Skeletal muscle cell (primary cell): ENCODE results near the gene CDKN1A.
"Not testable (repeated sequence)": the region's sequence is repeated elsewhere in the genome, so short reads cannot be mapped to it uniquely, and the experiment has no call there.

Experiments used
- DNase-seq: peaks from one replicate; pipeline ENCODE4 v3.0.0-alpha.2; 2010; ENCODE audit warnings: low read depth
- H3K4me3 ChIP-seq: 2 replicates; pipeline ENCODE4 v1.5.1; 2011; ENCODE audit warnings: low read depth, mild to moderate bottlenecking, control low read depth, low read length, moderate library complexity

The CDKN1A gene

DNA sequence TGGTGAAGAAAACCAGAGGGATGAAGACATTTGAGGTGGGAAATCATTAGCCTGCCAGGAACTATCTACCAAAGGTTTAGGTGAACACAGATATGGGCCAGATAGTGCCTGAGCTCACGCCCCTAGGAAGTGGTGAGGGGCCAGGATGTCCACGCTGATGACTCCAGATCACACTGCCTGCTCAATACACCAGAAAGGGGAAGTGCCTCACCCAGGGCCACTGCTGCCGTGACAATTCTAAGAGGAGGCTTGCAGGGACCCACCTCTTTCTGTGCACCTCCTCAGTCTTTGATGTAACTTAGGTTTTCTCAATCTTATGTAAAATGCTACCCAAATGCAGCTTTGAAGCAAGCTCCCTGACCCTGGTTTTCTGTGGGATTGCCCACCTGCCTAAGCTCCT lies 13.7 kb downstream of the CDKN1A start:
- no peak overlapping the region for H3K4me3 ChIP-seq
- no peak for DNase-seq

DNA sequence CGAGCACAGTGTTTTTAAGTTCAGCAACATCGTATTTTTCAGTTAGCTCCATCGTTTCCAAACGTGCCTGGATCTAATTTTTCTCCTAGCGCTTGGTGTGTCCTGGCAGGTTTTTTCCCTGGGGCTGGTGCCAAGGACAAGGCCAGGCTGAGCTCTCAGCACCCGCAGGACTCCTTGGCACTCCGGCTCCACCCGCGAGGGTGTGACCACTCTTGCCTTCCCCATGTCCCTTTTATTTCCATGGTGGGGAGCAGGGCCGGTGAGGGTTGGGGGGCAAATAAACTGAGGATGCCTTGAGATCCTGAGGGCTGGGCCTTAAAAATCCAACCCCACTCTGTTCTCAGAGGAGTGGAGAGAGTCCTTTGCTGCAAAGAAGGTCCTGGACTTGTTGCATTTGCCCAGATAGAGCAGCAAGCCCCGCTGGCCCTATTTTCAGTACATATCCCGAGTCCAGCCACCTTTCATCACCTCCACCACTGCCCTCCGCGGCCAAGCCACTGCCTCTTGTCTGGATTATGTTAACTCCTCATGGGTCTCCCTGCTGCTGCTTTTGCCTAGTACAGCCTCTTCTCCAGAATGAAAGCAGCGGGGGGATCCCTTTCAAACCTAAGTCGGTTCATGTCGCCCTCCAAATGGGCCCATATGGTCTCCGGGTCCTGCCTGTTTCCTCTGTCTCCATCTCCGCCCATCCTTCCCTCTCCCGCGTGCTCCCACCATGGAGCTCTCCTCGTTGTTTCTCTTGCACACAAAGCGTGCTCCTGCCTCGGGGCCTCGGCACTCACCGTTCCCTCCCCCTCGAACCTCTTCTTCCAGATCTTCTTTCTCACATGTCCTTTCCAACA lies 14.6 kb downstream of the CDKN1A start:
- no peak overlapping the region for H3K4me3 ChIP-seq
- DNase-seq: no peak

DNA sequence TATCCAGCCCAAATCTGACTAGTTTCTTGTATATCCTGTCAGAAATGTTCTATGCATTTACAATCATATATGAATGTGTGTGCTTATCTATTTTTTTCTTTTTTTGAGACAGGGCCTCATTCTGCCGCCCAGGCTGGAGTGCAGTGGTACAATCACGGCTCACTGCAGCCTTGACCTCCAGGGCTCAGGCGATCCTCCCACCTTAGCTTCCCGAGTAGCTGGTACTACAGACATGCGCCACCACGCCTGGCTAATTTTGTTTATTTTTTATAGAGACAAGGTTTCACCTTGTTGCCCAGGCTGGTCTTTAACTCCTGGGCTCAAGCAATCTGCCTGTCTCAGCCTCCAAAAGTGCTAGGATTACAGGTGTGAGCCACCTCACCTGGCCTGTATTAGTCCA lies 16.1 kb downstream of the CDKN1A start:
- H3K4me3 ChIP-seq: no peak overlapping the region

DNA sequence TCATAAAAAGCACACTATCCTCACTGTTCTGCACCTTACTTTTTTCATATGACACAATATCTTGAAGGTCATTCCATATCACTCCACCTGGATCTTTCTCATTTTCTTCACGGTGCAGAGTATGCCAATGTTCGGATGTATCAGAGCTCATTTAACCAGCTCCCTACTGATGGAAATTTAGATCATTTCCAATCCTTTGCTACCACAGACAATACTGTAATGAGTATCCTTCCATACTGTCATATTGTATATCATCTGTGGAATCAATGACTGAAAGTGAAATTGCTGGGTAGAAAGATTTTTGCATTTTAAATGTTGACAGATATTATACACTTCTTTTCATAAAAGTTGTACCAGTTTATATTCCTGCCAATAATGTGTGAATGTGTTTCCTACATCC lies 16.9 kb downstream of the CDKN1A start:
- no peak overlapping the region for H3K4me3 ChIP-seq
- DNase-seq: no peak

More for the DNA sequence above, 16.1 kb downstream of the CDKN1A start:
- no peak for DNase-seq

DNA sequence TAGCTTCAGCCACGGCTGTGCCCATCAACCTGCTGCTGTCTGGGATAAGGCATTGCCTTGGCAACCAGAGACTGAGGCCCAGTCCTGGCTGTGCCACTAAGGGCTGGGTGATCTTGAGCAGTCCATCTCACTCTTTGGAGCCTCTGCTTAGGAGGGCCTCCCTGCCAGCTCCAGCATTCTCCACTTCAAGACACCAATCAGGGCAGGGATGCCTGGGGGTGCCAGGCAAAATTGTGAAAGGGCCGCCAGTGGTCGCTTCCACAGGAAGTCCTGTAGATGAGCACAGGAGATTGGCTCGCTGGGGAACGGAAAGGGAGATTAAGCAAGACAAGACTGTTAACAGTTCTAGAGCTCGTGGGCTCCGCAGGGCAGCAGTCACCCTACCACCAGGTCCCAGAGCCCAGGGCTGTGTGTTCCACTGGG lies 19.0 kb downstream of the CDKN1A start, which contains the start of gene RAB44:
Gene RAB44, plus strand, starts transcription at position 346 of the 423 bp plus-strand sequence. CDS start 6,410 bp downstream, outside the sequence.
- H3K4me3 ChIP-seq: no peak within 1 kb of the TSS
- no peak for DNase-seq

DNA sequence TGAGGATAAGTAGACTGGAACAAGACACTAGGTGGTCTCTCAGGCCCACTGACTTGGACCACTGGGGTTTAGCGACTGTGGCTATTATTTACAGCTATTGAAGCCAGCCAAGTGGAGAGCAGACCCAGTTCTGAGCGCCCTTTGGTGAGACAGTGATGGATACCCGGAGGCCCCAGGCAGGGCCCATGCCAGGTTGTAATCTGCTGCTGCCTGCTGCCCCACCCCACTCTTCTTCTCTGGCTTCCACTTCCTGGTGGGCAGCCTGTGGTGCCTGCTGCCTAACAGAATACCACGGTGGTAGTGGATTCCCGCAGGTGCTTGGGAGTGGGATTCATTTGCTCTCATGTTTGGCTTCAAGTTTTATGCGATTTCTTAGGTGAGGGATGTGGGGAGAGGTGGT lies 19.7 kb downstream of the CDKN1A start:
- DNase-seq: no peak
- no peak overlapping the region for H3K4me3 ChIP-seq

DNA sequence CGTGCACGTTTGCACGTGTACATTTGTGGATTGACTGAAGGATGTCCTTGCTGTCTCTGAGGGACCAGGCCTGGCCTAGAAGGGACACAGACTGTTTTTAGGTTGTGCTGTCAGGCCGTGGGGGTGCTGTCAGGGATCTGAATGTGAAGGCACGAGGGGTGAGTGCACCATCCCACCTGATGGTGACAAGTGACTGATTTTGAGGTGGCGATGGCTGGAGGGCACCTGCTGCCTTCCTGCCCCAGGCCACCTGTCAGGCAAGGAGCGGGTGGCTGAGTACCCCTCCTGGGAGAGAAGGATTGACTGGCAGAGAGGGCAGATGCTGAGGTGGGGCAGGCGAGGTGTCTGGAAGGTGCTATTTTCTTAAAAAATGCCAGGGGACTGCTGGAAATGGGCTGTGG lies 20.4 kb downstream of the CDKN1A start:
- DNase-seq: no peak
- no peak overlapping the region for H3K4me3 ChIP-seq

DNA sequence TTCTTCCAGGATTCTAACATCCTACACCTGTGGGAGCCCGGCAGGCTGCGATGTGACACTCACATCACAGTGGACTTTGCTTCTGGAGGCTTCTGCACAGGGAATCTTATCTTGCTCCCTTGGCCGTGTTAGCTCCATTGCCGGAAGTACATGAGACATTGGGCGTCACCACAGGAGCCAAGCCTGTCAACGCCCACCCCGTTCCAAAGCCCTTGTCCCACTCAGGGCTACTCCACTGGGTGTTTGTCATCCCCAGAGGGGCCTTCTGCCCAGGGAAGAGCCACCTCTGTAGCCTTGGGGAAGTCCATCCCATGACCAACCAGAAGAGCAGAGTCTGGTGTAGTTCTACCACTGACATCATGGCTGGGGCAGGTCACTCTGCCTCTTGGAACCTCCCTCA lies 20.8 kb downstream of the CDKN1A start:
- no peak overlapping the region for H3K4me3 ChIP-seq
- DNase-seq: no peak

DNA sequence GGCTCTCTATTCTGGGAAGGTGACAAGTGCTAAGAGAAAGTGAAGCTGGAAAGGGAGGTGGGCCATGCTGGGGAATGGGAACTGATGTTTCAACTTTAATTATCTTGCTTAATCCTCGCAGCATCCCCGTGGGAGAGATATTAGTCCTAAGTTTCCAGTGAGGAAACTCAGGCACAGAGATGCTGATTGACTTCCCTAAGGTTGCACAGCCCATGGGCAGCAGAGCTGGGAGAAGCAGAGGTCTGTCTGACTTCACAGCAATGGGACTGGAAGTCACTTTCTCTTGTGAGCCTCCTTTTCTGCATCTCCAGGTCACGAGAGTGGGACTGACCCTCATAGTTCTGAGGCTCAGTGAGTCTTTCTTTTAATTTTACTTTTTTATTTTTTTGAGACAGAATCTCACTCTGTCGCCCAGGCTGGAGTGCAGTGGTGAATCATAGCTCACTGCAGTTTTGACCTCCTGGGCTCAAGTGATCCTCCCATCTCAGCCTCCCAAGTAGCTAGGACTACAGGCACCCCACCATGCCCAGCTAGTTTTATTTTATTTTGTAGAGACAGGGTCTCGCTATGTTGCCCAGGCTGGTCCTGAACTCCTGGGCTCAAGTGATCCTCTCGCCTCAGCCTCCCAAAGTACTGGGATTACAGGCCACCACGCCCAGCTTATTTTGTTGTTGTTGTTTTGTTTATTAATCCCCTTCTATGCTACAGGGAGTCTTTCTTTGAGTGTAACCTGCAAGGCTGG lies 21.7 kb downstream of the CDKN1A start:
- no peak for DNase-seq
- H3K4me3 ChIP-seq: no peak overlapping the region

DNA sequence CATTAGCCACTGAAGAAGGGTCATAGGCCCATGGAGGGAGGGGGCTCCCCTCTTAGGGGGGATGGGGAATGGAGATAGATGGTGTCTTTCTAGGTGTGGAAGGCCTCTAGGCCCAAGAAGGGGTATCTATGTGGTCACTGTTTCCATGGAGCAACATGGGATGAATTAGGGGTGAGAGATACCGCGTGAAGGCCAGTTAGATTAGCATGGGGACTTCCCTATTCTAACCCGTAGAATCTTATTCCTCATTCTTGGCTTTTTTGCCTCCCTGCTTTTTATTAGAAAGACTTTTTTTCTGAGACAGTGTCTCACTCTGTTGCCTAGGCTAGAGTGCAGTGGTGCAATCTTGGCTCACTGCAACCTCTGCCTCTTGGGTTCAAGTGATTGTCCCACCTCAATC lies 22.3 kb downstream of the CDKN1A start:
- no peak overlapping the region for H3K4me3 ChIP-seq
- DNase-seq: no peak

DNA sequence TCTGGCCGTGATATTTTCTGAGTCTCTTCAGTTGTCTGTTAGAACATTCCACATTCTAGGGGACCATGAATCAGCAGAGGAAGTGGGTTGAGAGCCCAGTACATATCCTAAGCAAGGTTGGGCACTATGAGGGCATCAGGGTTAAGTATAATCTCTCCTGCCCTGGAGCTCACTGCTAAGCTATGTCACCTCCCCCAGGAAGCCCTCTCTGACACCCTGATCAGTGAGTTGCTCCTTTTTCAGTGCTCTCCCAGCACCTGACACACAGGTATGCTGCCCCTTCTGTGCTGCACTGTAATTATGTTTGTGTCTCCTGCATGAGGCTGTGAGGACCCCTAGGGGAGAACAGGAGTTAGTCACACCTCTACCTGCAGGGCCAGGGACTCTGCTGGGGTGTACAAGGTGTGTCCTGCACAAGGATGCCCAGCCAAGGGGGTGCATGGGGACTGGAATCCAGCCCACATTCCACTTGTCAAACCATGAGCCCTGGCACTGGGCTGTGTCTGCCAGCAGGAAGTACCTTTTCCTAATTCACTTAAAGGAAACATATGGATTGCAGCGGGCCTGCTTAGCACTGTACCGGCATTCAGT lies 23.0 kb downstream of the CDKN1A start:
- DNase-seq: no peak
- H3K4me3 ChIP-seq: no peak overlapping the region

DNA sequence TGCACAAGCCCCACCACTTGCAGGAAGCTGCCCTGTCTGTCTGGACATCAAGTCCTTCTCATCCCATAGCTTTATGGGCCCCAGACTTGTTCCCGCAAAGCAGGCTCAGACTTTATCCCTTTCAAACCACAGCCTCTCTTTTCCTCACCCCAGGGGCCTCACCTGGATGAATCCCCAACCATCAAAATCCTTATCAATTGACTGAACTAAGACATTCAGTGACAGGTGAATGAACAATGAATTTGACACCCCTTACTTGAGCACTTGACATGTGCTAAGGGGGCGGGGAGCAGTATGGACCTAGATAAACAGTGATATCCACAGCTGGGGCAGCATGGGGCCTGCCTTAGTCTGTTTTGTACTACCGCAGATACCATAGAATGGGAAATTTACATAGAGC lies 24.1 kb downstream of the CDKN1A start:
- no peak for DNase-seq
- no peak overlapping the region for H3K4me3 ChIP-seq

DNA sequence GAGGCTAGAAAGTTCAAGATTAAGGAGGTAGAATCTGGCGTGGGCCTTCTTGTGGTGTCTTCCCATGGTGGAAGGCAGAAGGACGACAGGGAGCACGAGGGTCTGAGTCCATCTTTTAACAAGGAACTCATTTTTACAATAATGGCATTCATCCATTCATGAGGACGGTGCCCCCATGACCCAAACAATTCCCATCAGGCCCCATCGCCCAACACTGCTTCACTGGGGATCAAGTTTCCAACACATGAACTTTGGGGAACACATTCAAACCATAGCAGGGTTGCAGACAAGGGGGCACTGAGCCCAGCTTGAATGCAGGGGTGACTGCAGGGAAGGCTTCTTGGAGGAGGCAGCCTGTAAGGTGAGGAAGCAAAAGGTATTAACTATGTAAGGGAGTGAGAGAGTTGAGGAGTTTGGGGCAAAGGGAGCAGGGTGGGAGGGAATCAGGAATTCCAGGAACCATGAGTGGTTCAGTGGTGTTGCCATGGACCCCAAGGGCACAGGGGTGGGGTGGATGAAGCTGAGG lies 24.6 kb downstream of the CDKN1A start:
- no peak overlapping the region for H3K4me3 ChIP-seq
- no peak for DNase-seq

DNA sequence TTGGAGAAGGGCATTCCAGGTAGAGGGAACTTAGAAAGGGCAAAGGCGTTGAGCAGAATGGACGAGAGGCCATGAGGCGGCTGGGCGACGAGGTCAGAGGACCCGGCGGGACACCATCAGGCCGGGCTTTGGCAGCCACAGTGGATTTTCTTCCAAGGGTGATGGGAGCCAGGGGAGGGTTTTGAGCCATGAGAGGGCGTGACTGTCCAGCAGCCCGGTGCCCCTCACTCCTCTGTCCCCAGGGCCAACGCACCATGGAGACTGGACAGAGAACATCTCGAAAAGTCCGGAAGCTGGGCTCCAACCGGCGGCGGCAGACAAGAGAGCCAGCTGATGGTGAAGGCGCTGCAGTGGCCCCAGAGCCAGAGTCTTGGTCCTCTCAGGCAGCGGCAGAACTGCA lies 25.5 kb downstream of the CDKN1A start:
- no peak overlapping the region for H3K4me3 ChIP-seq
- no peak for DNase-seq

DNA sequence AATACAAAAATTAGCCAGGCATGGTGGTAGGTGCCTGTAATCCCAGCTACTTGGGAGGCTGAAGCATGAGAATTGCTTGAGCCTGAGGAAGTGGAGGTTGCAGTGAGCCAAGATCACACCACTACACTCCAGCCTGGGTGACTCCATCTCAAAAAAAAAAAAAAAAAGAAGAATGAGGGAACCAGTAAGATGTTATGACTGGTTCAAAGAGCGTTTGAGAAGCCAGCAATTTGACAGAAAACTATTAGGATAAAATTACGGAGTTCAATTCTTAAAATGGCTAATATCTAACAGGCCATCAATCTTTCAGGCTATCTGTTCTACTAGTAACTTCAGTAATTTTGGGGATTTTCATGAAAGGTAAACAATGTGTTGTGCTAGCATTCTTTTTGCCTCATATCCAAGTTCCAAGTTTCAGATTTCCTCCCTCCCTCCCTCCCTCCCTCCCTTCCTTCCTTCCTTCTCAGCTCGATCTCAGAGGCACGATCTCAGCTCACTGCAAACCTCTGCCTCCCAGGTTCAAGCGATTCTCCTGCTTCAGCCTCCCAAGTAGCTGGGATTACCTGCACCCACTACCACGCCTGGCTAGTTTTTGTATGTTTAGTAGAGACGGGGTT lies 26.6 kb downstream of the CDKN1A start:
- H3K4me3 ChIP-seq, DNase-seq: not testable (repeated sequence)

DNA sequence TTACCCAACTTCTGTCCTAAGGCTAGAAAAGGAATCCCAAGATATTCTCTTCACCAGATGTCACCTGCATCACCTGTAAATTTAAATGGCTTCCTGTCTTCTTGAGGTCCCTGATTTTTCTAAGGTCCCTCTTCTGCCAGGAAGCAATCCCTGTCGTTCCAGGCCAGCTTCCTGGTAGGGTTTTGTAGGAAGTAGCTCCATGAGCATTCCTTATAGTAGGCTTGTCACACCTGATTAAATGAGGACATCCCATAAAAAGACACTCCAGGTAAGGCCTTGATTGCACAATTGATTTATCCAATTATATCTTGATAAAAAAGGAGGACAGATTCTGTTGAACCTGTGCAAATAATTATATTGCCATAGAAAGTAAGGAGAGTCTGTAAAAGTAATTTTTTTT lies 27.8 kb downstream of the CDKN1A start:
- no peak for DNase-seq

DNA sequence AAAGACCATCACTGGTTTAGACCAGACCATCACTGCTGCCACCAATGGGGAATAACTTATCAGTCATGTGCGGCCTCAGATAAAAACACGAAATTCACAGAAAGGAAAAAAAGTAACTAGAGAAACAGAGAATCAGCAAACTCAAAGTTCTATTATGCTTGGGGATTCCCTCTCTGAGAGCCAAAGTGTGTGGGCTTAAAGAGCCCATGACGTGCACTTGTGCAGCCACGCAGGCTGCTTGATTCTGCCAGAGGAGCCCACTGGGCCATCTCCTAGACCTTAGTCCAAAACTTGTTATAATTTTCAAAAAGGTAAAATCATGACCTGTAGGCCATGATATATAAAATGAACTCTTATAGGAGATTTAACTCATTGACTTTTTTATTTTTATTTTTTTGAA lies 34.3 kb downstream of the CDKN1A start:
- no peak overlapping the region for H3K4me3 ChIP-seq
- DNase-seq: no peak

More for the DNA sequence above, 27.8 kb downstream of the CDKN1A start:
- H3K4me3 ChIP-seq: no peak overlapping the region

DNA sequence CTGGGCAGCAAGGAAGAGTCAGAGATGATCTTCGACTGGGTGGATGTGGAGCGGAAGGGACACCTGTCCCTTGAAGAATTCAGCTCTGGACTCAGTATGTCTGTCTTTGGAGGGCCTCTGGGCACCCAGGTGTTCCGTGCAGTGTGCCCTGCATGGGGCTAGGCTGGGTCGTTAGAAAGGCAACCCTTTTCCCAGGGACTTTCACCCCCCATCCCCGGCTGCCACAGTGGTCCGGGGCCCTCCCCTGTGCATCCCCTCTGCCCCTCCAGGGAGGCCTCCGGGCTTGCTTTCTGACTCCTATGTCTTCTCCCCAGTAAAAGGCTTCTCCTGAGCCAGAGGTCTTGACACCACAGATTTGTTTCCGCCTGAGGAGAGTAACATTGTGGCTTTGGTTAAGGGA lies 35.3 kb downstream of the CDKN1A start:
- no peak for DNase-seq
- no peak overlapping the region for H3K4me3 ChIP-seq

DNA sequence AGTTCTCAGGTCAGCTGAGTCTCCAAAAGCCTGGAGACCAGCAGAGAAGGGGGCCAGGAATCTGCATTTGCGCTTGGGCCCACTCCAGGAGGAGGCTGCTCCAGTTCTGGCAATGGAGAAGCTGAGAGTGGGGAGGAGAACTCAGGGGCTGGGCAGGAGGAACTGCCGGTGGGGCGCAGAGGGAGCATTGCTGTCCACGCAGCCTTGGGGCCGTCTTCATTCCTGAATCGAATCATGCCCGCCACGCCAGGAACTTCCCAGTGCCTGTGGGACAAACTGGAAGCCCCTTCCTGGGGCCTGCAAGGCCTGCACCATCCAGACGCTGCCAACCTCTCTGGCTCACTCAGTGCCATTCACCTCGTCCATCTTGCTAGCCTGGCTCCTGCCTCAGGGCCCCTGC lies 36.0 kb downstream of the CDKN1A start:
- DNase-seq: no peak
- no peak overlapping the region for H3K4me3 ChIP-seq

DNA sequence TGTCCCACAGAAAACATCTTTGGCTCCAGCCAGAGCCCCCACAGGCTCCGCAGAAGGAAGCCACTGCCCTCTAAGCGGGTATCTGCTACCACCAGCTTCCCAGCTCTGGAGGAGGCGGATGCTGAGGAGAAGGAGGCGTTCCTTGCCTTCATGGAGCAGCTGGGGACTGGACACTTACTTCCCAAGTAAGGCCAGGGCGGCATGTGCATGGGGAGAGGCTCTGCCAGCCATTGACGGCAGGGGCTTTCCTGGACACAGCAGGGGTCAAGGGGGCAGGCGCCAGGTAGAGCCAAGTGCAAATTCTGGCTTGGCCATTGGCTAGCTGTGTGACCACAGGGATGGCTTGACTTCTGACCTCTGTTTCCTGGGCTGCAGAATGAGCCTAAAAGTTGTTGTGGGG lies 37.0 kb downstream of the CDKN1A start:
- DNase-seq: no peak
- H3K4me3 ChIP-seq: no peak overlapping the region
